GM12874 (cell line): ENCODE results near the gene MED27.

Source experiments
- CTCF ChIP-seq: IDR thresholded peaks from 2 replicates; pipeline ENCODE4 v1.5.1; 2011; ENCODE audit warnings: low read depth, mild to moderate bottlenecking, control low read depth, low read length, moderate library complexity; ENCODE audit not compliant: insufficient read depth

The MED27 gene

GRCh38 chr9:131943351-131943841 lies 136.3 kb downstream of the MED27 start:
- no peak for TF ChIP-seq CTCF

GRCh38 chr9:131942146-131942720 lies 137.4 kb downstream of the MED27 start:
- no peak for TF ChIP-seq CTCF

- no peak for TF ChIP-seq CTCF
Measured at GRCh38 chr9:131937451-131937850, 142.2 kb downstream of the MED27 start.

- TF ChIP-seq CTCF, result no peak
Measured at GRCh38 chr9:131936929-131937328, 142.7 kb downstream of the MED27 start.

GRCh38 chr9:131934673-131935072 lies 145.0 kb downstream of the MED27 start:
- no peak for TF ChIP-seq CTCF

GRCh38 chr9:131927091-131927490 lies 152.6 kb downstream of the MED27 start:
- no peak for TF ChIP-seq CTCF

- no peak for TF ChIP-seq CTCF
Measured at GRCh38 chr9:131926360-131926922, 153.2 kb downstream of the MED27 start.
